Sigmoid colon (tissue), 4 donors: ENCODE results near the gene VAV1.
"Not testable (repeated sequence)": the region's sequence is repeated elsewhere in the genome, so short reads cannot be mapped to it uniquely, and the experiment has no call there.

ENCODE experiments used
- CTCF ChIP-seq, 4 experiments: fragments of 450-650 bp in 3 of 4; fragments of 200-600 bp in 1 of 4; IDR thresholded peaks; one replicate each; pipeline ENCODE4 v1.5.1; 2016 to 2019; ENCODE audit warnings: antibody characterized with exemption in 4 of 4, mild to moderate bottlenecking in 3 of 4, moderate library complexity in 2 of 4
- POLR2A ChIP-seq, 2 donors: fragments of 450-650 bp; IDR thresholded peaks; one replicate each; pipeline ENCODE4 v1.6.1; 2016; ENCODE audit warnings: antibody characterized with exemption in 2 of 2, mild to moderate bottlenecking in 2 of 2, moderate library complexity in 2 of 2
- POLR2AphosphoS5 ChIP-seq, 4 donors: sonication (generic); formaldehyde crosslinking; IDR thresholded peaks; one replicate each; pipeline ENCODE4 v1.6.1; 2017; ENCODE audit warnings: antibody characterized with exemption in 4 of 4

DNA sequence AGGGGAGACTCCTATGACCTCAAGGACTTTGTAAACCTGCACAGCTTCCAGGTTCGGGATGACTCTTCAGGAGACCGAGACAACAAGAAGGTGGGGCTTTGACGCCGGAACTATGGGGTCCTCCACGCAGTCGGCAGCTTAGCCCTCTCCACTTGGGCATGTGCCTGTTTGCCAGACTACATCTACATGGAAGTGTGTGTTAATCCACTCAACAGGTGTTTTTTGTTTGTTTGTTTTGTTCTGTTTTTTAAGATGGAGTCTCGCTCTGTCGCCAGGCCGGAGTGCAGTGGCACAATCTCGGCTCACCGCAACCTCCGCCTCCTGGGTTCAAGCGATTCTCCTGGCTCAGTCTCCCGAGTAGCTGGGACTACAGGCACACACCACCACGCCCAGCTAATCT lies 57.3 kb downstream of the VAV1 start:
- not testable (repeated sequence) for TF ChIP-seq CTCF, POLR2A, POLR2AphosphoS5 (IDR thresholded peaks at IDR 0.05)
